HepG2 (cell line): Measurements from ENCODE around the gene GLB1L3. TPM values are rescaled to one million over a fixed set of nuclear protein-coding genes. Genes with fewer than 3 reads are reported as not detected.
"Not testable (repeated sequence)": the region's sequence is repeated elsewhere in the genome, so short reads cannot be mapped to it uniquely, and the experiment has no call there.

Experiments
- ATAC-seq: fragments of 200-7000 bp; cut with Tn5 transposase; 3 replicates; pipeline ENCODE4 v1.9.1; 2020; ENCODE audit warnings: mild to moderate bottlenecking, moderate library complexity
- BruUV-seq: library from RNA; stranded (reverse); fragments of 400-500 nt; replicated peaks from 2 replicates; lab custom pipeline; 2021; lab: Mats Ljungman, UMichigan
- CTCF ChIA-PET: fragments of 300-600 bp; formaldehyde crosslinking; extraction: SDS; loops from one replicate; lab custom pipeline; 2021; ENCODE audit warnings: low total read pairs, inconsistent platforms, low intra/inter-chr PET ratio; lab: Yijun Ruan, JAX
- POLR2A ChIA-PET: fragments of 350-600 bp; sonication (Branson Sonifier 250); formaldehyde crosslinking; loops from one replicate; lab custom pipeline; 2020; ENCODE audit warnings: antibody characterized with exemption, inconsistent platforms; lab: Yijun Ruan, JAX
- DNase-seq: peaks from one replicate; pipeline ENCODE4 v3.0.0-alpha.2; 2015; ENCODE audit warnings: low spot score
- FAIRE-seq: peaks from 3 replicates; lab custom pipeline; 2011; peaks lifted over from hg19 to GRCh38; lab: Jason Lieb, UNC
- H2AFZ ChIP-seq: one replicate; pipeline ENCODE4 v1.6.1; 2011; ENCODE audit warnings: low read length, inconsistent platforms
- H3K27ac ChIP-seq: fragments of 300-600 bp; 3 replicates; pipeline ENCODE4 v1.8.0; 2011; ENCODE audit warnings: mixed run types, mild to moderate bottlenecking, mixed read lengths, low read length, inconsistent platforms; ENCODE audit not compliant: insufficient read depth; ENCODE audit errors: extremely low read length
- H3K27me3 ChIP-seq, 2 experiments: fragments of 200-600 bp in 1 of 2; 2 replicates in 1 of 2; 3 replicates in 1 of 2; pipeline versions ENCODE4 v1.6.0 to v1.8.0; 2011; ENCODE audit warnings: low read length in 2 of 2, mild to moderate bottlenecking in 2 of 2, moderate library complexity in 2 of 2, inconsistent platforms in 1 of 2; ENCODE audit not compliant: insufficient read depth in 2 of 2, control insufficient read depth in 1 of 2
- H3K36me3 ChIP-seq, 2 experiments: fragments of 200-600 bp in 1 of 2; replicated peaks in 1 of 2; 2 replicates in 1 of 2; 3 replicates in 1 of 2; pipeline versions ENCODE4 v1.5.1 to v1.8.0; 2011; ENCODE audit warnings: low read length in 2 of 2, inconsistent platforms in 1 of 2; ENCODE audit not compliant: insufficient read depth in 2 of 2, control insufficient read depth in 1 of 2
- H3K4me1 ChIP-seq: 2 replicates; pipeline ENCODE4 v1.5.1; 2012; ENCODE audit warnings: low read length, inconsistent platforms; ENCODE audit not compliant: insufficient read depth
- H3K4me2 ChIP-seq: 2 replicates; pipeline ENCODE4 v1.6.0; 2011; ENCODE audit warnings: low read depth, low read length, inconsistent platforms
- H3K4me3 ChIP-seq, 3 experiments: fragments of 200-600 bp in 1 of 3; sonication (generic), shearing (Covaris generic) in 1 of 3; replicated peaks in 1 of 3; 2 replicates each; pipeline ENCODE4 v1.5.1; 2011 to 2016; ENCODE audit warnings: low read length in 3 of 3, inconsistent platforms in 2 of 3, low read depth in 2 of 3, mild to moderate bottlenecking in 2 of 3, control low read depth in 1 of 3, mixed read lengths in 1 of 3; ENCODE audit not compliant: insufficient read depth in 1 of 3
- H3K79me2 ChIP-seq: one replicate; pipeline ENCODE4 v1.6.1; 2011; ENCODE audit warnings: low read length, inconsistent platforms; ENCODE audit not compliant: insufficient read depth
- H3K9ac ChIP-seq: 2 replicates; pipeline ENCODE4 v1.6.0; 2011; ENCODE audit warnings: mild to moderate bottlenecking, low read depth, low read length, inconsistent platforms; ENCODE audit not compliant: insufficient read depth
- H3K9me3 ChIP-seq: 2 replicates; pipeline ENCODE4 v1.5.1; 2012; ENCODE audit warnings: mild to moderate bottlenecking, low read length
- H4K20me1 ChIP-seq: 2 replicates; pipeline ENCODE4 v1.6.0; 2011; ENCODE audit warnings: inconsistent platforms, mild to moderate bottlenecking, low read length, moderate library complexity; ENCODE audit not compliant: insufficient read depth
- HNF4A ChIP-seq: sonication (generic); formaldehyde crosslinking; IDR thresholded peaks from 2 replicates; pipeline ENCODE4 v1.4.0; 2020; ENCODE audit warnings: missing genetic modification reagents
- HOXA7 ChIP-seq: sonication (generic); formaldehyde crosslinking; IDR thresholded peaks from 2 replicates; pipeline ENCODE4 v1.8.1; 2022; ENCODE audit warnings: mild to moderate bottlenecking, missing genetic modification reagents, moderate library complexity
- MNT ChIP-seq: fragments of 450-650 bp; IDR thresholded peaks from 2 replicates; pipeline ENCODE4 v1.6.1; 2016
- SIN3A ChIP-seq: IDR thresholded peaks from 2 replicates; pipeline ENCODE4 v1.6.1; 2011; ENCODE audit warnings: low read depth, mild to moderate bottlenecking, control low read depth, low read length, borderline replicate concordance
- ZNF253 ChIP-seq: sonication (generic); formaldehyde crosslinking; IDR thresholded peaks from 2 replicates; pipeline ENCODE4 v1.8.0; 2022; ENCODE audit warnings: mild to moderate bottlenecking, missing genetic modification reagents, borderline replicate concordance
- ZNF678 ChIP-seq: sonication (generic); formaldehyde crosslinking; IDR thresholded peaks from 2 replicates; pipeline ENCODE4 v1.4.0; 2020; ENCODE audit warnings: mild to moderate bottlenecking, missing genetic modification reagents
- ZNF776 ChIP-seq: sonication (generic); formaldehyde crosslinking; IDR thresholded peaks from 2 replicates; pipeline ENCODE4 v1.4.0; 2020; ENCODE audit warnings: mild to moderate bottlenecking, missing genetic modification reagents
- WGBS: methylation state at CpG from one replicate; pipeline ENCODE4 v1.1.6; 2017; ENCODE audit warnings: low lambda C conversion rate; 5-methylcytosine and 5-hydroxymethylcytosine counted together
- in situ Hi-C: cut with HindIII; loops from 2 replicates; pipeline ENCODE4 v1.10.0; 2017; ENCODE audit warnings: low pct_unique_long_range_greater_than_20kb; ENCODE audit not compliant: extremely low pct_ligation_motif_present
- intact Hi-C: fragments of 100-400 bp; cut with micrococcal nuclease; formaldehyde crosslinking; loops from one replicate; pipeline ENCODE4 v1.10.0; 2022; ENCODE audit not compliant: unreplicated experiment
- polyA plus RNA-seq, 8 experiments: library from polyadenylated mRNA; depleted of rRNA in 3 of 8; stranded (reverse) in 7 of 8; unstranded in 1 of 8; fragments of >200 nt; fragmentation: Illumina TruSeq in 4 of 8; extraction: Trizol in 4 of 8; gene quantifications; 2 replicates each; pipeline versions ENCODE4 v1.2.1 to v1.2.3, GENCODE V29; 2011 to 2016; ENCODE audit warnings: low read depth in 4 of 8, missing spikeins in 1 of 8, mixed read lengths in 1 of 8; ENCODE audit not compliant: insufficient read depth in 1 of 8
- total RNA-seq, 5 experiments: library from RNA; depleted of rRNA; stranded (reverse); fragments of >200 nt; fragmentation: Illumina TruSeq; extraction: Trizol; gene quantifications; 2 replicates each; pipeline ENCODE4 v1.2.3, GENCODE V29; 2016; ENCODE audit warnings: low read depth in 1 of 5

The GLB1L3 gene
- total and polyA plus RNA-seq, 2 of the 13 experiments (the other 11 are each of a cell fraction or from before 2014, with no cell fraction given) = not detected

GRCh38 chr11:134278356-134278755 lies 2.2 kb downstream of the GLB1L3 start:
- in situ Hi-C loops (no loop called here), intact Hi-C loops (no loop called here)
- FAIRE-seq (no peak), DNase-seq (no peak), ATAC-seq (no peak)
- Histone ChIP-seq H3K4me1 (no peaks in the 10 kb centered on the region; the same call in 1 of the 2 replicates), H3K36me3 (no peaks in the 10 kb centered on the region), H3K9me3 (no peaks in the 10 kb centered on the region), H3K4me3 (no peak overlapping the region), H3K27ac (no peak overlapping the region), H3K9ac (no peak overlapping the region), H4K20me1 (no peaks in the 10 kb centered on the region), H3K79me2 (no peaks in the 10 kb centered on the region), H3K27me3 (peaks cover 6 to 75% of the 10 kb centered on the region in 2 experiments), H3K4me2 (no peak overlapping the region), H2AFZ (no peak overlapping the region)
- no TSS peak for BruUV-seq
- 11% methylated on average over 4 of the region's 4 CpGs for WGBS
- TF ChIP-seq ZNF776 (CRISPR knock-in tag) (no peak), MNT (no peak), HOXA7 (CRISPR knock-in tag) (no peak), SIN3A (no peak), ZNF253 (no peak), HNF4A (CRISPR knock-in tag) (no peak), ZNF678 (CRISPR knock-in tag) (no peak)
- ChIA-PET CTCF (no interaction called here), POLR2A (no interaction called here)

- H3K36me3 ChIP-seq, H3K9ac ChIP-seq, H3K4me1 ChIP-seq, POLR2A ChIA-PET, CTCF ChIA-PET, H3K4me2 ChIP-seq, H3K4me3 ChIP-seq, H2AFZ ChIP-seq, H4K20me1 ChIP-seq, FAIRE-seq, BruUV-seq, H3K9me3 ChIP-seq, DNase-seq, H3K27ac ChIP-seq, ATAC-seq, in situ Hi-C loops, H3K79me2 ChIP-seq: not testable (repeated sequence)
- intact Hi-C loops = loop anchor here (2.0 kb wide), 1 partner anchor 63 kb away; no protein-coding TSS in a partner anchor
- H3K27me3 ChIP-seq = peaks cover 3 to 54% of the 10 kb centered on the region in 2 experiments
- no CpG with 5 or more reads among the region's 17 CpGs for WGBS
These were observed 5.5 kb downstream of the GLB1L3 start for GRCh38 chr11:134281635-134282034.
